GM21723 (cell line): ENCODE measurements around the gene FGFR1OP2.
A peak's percentile ranks its signal among the peaks of the same experiment; 100 is the strongest.
"Not testable (repeated sequence)": the region's sequence is repeated elsewhere in the genome, so short reads cannot be mapped to it uniquely, and the experiment has no call there.

Experiments used
- ATAC-seq: cut with Tn5 transposase; IDR thresholded peaks from one replicate; pipeline ENCODE4 v1.9.1; 2021; ENCODE audit warnings: mild to moderate bottlenecking, moderate library complexity; ENCODE audit not compliant: unreplicated experiment

FGFR1OP2 gene

GRCh38 chr12:26940516-26941214 lies 2.4 kb downstream of the FGFR1OP2 start:
- ATAC-seq, result no peak

GRCh38 chr12:26941215-26941594 lies 2.9 kb downstream of the FGFR1OP2 start:
- no peak for ATAC-seq

GRCh38 chr12:26948309-26948708 lies 10.0 kb downstream of the FGFR1OP2 start:
- no peak for ATAC-seq

GRCh38 chr12:26953447-26953846 lies 15.2 kb downstream of the FGFR1OP2 start:
- ATAC-seq, result no peak

GRCh38 chr12:26954027-26954426 lies 15.8 kb downstream of the FGFR1OP2 start:
- ATAC-seq, result no peak

- ATAC-seq, result not testable (repeated sequence)
Observed at GRCh38 chr12:26961391-26961790, 23.1 kb downstream of the FGFR1OP2 start.

- ATAC-seq, result no peak
Observed at GRCh38 chr12:26961803-26962202, 23.5 kb downstream of the FGFR1OP2 start.

GRCh38 chr12:26963413-26963812 lies 25.1 kb downstream of the FGFR1OP2 start:
- ATAC-seq, result no peak

- no peak for ATAC-seq
Observed at GRCh38 chr12:26966842-26967241, 28.6 kb downstream of the FGFR1OP2 start.

- no peak for ATAC-seq
Observed at GRCh38 chr12:26970136-26970535, 31.9 kb downstream of the FGFR1OP2 start.

GRCh38 chr12:26971963-26972362 lies 33.7 kb downstream of the FGFR1OP2 start:
- ATAC-seq, result peak; percentile 99

- no peak for ATAC-seq
Observed at GRCh38 chr12:26976687-26977086, 38.4 kb downstream of the FGFR1OP2 start.

GRCh38 chr12:26978801-26979200 lies 40.5 kb downstream of the FGFR1OP2 start:
- no peak for ATAC-seq

GRCh38 chr12:26979733-26980132 lies 41.5 kb downstream of the FGFR1OP2 start:
- ATAC-seq, result no peak

GRCh38 chr12:26982866-26983265 lies 44.6 kb downstream of the FGFR1OP2 start:
- no peak for ATAC-seq

- no peak for ATAC-seq
Observed at GRCh38 chr12:26987634-26988424, 49.6 kb downstream of the FGFR1OP2 start.

GRCh38 chr12:26988703-26989102 lies 50.4 kb downstream of the FGFR1OP2 start:
- no peak for ATAC-seq

GRCh38 chr12:26989873-26990272 lies 51.6 kb downstream of the FGFR1OP2 start:
- ATAC-seq, result no peak

GRCh38 chr12:26991826-26992225 lies 53.6 kb downstream of the FGFR1OP2 start:
- ATAC-seq, result no peak

- no peak for ATAC-seq
Observed at GRCh38 chr12:26994109-26994508, 55.8 kb downstream of the FGFR1OP2 start.

- ATAC-seq, result no peak
Observed at GRCh38 chr12:26995706-26996105, 57.4 kb downstream of the FGFR1OP2 start.

GRCh38 chr12:26997003-26997402 lies 58.7 kb downstream of the FGFR1OP2 start:
- ATAC-seq, result no peak
